ENCODE results near the gene EYA2.

Gene EYA2

DNA sequence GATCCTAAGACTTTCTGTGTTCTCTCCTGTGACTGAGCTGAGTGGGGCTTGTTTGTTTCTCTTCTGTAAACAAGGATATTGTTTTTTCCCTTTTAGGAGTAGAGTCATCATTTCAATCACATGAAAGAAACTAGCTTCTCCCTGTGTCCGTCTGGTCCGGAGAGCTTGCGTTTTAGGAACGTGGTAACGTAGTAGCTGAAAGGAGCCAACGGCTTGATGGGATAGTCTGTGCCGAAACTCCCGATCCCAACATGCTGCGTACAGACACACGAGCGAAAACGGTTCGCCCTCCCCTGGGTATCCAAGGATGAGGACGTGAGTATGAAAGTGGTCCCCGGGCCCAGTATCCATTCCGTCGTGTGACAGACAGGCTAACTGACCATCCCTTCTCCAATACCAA is 315.3 kb downstream of the EYA2 start:
- FAIRE-seq (no peak), DNase-seq (ENCODE audit: insufficient read length, low spot score) (no peak)
- no peak for TF ChIP-seq POLR2A (IDR thresholded peaks at IDR 0.05; ENCODE audit: low read depth, low read length)

DNA sequence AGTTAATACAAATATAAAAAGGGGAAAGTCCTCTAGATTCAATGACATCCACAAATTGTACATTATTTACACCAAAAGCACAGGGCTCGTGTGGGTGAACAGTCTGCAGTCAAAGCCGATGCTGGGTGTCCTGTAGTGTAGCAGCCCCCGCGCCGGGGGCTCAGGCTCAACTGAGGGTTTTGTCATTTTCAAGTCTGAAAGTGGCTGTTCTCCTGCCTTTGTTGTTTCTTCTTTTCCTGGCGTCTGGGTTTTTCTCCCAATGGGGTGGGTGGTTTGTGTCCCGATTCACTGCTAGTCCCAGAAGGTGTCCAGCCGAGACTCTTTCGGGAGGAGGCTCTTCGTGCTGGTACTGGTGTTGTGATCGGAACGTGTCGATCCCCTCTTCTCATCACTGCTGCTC is 315.8 kb downstream of the EYA2 start:
- no peak for TF ChIP-seq POLR2A (IDR thresholded peaks at IDR 0.05; ENCODE audit: low read depth, low read length)
- no peak for FAIRE-seq

DNA sequence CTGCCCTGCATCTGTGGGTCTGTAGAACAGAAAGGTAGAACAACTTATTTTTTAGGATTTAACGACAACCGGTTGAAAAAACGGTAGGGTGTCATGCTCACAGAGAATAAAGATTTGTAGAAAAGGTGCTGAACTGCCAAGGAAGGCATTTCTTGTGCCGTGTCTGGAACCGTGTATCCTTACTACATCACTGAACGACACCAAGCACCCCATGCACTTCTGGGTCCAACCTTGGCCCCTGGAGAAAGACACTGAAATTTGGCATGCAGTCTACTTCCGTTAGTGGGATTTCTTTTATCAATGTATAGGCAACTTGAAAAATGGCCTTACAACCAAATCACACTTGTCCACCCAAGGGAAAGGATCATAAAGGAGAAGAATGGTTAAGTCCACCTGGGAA is 316.4 kb downstream of the EYA2 start:
- TF ChIP-seq POLR2A (IDR thresholded peaks at IDR 0.05; ENCODE audit: low read depth, low read length) = no peak
- no peak for DNase-seq (ENCODE audit: insufficient read length, low spot score)
- FAIRE-seq = no peak

More for the DNA sequence above, 315.8 kb downstream of the EYA2 start:
- DNase-seq (ENCODE audit: insufficient read length, low spot score) = no peak

DNA sequence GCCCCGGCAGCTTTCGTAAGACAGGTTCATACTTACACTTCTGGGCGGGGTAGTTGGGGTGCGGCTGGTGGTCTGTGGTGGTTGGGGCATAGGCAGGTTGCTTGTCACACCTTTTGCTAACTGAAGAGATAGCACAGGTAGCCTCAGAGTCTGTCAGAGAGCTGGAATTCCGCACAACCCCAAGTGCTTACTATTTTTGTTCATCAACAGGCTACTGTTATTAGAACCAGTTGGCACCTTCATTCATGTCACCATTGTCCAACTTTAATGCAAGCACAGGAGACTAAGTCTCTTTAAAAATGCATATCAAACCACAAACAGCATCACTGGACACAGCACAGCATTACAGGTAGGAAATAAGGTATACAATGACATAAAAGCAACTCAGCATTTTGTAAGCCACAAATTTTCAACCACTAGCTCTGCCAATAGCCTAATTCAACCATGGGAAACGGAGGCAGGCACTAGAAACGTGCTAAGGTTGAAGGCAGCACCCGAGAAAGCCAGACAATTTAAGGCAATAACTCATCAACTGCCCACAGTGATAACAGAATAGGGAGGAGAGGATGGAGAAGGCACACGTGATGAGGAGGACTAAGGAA is 318.1 kb downstream of the EYA2 start:
- TF ChIP-seq POLR2A (IDR thresholded peaks at IDR 0.05; ENCODE audit: low read depth, low read length) = no peak
- DNase-seq (ENCODE audit: insufficient read length, low spot score) (no peak), FAIRE-seq (no peak)

DNA sequence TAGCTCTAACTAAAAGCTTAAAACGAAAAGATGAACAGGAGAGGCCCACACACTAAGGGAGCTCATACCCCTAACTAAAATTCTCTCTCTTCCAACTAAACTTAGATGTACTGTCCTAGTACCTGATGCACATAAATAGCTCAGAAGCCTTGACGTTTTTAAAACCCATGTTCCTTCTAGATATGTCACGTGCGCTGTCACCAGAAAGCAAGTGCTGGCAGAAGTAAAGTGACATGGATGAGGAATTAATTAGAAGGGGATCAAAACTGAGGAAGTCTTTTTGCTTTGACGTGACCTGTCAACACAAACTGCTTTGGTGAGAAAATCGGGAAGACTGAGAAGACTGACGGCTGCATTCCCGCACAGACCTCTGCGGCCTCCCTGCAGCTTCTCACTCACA is 319.3 kb downstream of the EYA2 start:
- FAIRE-seq (no peak), DNase-seq (ENCODE audit: insufficient read length, low spot score) (no peak)
- no peak for TF ChIP-seq POLR2A (IDR thresholded peaks at IDR 0.05; ENCODE audit: low read depth, low read length)

DNA sequence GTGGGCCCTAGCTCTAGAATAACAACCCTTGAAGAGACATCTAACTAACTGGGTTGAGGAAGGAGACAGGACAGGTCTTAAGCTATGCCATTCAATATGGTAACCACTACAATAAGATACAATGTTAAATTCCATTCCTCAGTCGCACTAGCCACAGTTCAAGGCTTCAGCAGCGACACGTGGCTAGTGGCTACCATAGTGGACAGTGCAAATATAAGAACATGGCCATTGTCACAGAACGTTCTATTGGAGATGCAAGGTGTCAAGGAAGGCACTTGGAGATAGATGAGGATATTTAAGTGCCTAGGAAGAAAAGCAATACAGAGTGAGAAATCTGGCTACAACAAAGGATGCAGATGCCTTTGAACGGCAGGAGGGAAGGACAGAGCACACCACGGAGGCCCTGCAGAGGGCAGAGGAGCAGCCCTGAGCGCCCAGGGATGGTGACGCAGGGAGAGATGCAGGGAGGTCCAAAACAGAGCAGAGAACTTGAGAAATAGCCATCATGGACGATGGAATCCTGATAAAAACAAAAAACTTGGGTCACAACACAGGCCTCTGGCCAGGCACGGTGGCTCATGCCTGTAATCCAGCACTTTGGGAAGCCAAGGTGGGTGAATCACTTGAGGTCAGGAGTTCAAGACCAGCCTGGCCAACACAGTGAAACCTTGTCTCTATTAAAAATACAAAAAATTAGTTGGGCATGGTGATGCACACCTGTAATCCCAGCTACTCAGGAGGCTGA is 321.2 kb downstream of the EYA2 start:
- no peak for DNase-seq (ENCODE audit: insufficient read length, low spot score)
- no peak for FAIRE-seq
- TF ChIP-seq POLR2A (IDR thresholded peaks at IDR 0.05; ENCODE audit: low read depth, low read length) = no peak

DNA sequence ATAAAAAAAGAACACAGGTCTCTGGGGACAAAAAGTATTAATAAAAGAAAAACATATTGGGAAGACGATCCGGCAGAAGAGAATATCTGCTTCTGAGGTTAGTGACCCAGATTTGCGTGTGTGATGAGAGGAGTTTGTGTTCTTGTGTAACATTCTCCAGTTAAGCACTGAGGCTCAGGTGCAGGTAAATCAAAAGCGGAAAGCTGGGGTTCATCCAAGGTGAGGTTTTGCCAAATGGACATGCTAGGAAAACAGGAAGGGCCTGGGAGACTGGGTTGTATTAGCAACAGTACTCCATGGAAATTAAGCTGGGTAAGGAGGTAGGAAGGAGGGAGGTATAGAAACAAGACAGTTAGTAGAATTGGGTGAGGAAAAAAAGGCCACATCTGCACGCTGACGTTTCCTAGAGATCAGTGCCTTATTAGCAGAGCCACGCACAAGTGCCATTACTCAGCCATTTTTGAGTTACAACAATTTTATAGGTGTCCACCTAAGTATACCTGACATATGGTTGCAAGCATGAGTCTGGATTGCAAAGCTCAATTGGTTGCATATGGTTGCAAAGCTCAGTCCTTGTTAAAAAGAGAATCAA is 322.3 kb downstream of the EYA2 start:
- TF ChIP-seq POLR2A (IDR thresholded peaks at IDR 0.05; ENCODE audit: low read depth, low read length) = no peak
- FAIRE-seq (no peak), DNase-seq (ENCODE audit: insufficient read length, low spot score) (no peak)

DNA sequence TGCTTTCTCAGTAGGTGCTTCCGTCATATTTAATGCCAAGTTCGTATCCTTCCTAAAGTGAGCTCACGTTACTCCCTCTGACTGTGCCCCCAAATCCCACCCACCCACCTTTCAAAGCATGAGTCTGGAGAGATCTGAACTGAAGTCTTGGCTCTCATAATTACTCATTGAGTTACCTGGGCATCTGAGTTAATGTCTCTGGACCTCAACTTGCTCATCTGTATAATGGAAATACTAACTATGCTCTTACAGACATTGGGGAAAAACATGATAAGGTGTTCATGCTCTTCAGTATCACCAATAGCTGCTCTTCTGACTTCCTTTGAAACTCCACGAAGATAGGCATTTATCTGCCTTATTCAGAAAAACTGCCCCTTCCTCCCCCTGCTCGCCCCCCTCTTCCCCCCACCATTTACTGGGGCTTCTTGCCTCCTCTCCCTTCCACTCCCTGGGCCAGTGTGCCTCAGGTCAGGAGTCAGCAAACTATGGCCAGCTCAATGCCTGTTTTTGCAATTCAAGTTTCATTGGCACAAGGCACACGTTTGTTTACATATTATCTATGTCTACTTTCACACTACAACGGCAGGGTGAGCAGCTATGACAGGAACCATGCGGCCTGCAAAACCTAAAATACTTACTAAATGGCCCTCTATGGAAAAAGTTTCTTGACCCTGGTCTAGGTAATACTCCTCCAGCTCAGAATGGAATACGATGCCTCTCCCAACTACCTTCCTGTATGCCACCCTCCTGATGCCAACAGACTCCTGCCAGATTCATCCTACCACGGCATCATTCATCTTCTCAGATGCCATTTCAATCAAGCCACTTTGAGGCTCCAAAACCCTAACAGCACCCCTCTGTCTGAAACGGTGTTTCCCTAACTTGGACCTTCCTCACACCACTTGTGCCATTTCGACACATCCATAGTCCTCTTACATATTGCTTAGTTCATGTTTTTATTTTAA is 323.1 kb downstream of the EYA2 start:
- DNase-seq (ENCODE audit: insufficient read length, low spot score) (no peak), FAIRE-seq (no peak)
- no peak for TF ChIP-seq POLR2A (IDR thresholded peaks at IDR 0.05; ENCODE audit: low read depth, low read length)

DNA sequence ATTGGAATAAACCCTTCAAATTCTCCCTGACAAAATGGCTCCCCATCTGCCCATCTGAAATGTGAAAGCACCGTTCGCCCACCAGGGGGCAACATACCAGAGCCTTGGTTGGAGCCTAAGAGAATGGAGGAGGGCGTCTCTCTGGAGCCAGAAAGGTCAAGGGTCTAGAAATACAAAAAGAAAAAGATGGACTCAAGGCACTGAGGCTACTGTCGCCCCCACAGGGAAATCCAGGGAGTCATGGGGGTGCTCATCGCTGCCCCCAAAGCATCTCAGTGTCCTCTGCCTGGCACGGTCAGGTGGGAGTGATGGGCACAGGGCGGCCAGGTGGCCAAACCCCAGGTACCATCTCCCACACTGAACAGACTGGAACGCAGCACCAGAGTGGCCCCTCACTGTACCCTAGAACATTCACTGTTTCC is 325.5 kb downstream of the EYA2 start:
- no peak for TF ChIP-seq POLR2A (IDR thresholded peaks at IDR 0.05; ENCODE audit: low read depth, low read length)
- FAIRE-seq (no peak), DNase-seq (ENCODE audit: insufficient read length, low spot score) (peak; percentile 20)

DNA sequence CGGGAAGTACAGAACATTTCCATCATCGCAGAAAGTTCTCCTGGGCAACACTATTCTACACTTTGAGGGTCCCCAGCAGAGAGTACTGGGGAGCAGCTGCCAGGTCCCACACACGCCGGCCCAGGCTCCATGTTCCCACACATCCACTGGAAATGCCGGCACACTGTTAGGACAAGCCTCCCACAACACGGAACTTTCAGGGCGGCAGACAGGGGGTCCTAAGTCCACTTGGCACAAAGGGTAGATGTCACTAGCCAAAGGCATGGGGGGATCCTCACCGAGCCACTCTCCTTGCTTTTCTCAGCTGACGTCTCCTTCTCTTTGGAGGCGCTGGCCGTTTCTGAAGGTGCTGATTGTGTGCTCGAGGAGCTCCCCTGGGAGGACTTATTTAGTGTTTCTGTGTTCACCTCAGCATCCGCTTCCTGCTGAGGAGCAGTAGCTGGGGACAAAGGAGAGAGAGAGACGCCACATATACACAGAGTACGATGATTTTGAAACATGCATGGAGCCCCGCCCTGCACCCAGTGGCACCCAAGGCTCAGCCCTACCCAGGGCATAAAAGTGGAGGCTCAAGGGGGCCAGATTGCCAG is 326.5 kb downstream of the EYA2 start:
- no peak for FAIRE-seq
- no peak for TF ChIP-seq POLR2A (IDR thresholded peaks at IDR 0.05; ENCODE audit: low read depth, low read length)
- DNase-seq (ENCODE audit: insufficient read length, low spot score) = no peak

DNA sequence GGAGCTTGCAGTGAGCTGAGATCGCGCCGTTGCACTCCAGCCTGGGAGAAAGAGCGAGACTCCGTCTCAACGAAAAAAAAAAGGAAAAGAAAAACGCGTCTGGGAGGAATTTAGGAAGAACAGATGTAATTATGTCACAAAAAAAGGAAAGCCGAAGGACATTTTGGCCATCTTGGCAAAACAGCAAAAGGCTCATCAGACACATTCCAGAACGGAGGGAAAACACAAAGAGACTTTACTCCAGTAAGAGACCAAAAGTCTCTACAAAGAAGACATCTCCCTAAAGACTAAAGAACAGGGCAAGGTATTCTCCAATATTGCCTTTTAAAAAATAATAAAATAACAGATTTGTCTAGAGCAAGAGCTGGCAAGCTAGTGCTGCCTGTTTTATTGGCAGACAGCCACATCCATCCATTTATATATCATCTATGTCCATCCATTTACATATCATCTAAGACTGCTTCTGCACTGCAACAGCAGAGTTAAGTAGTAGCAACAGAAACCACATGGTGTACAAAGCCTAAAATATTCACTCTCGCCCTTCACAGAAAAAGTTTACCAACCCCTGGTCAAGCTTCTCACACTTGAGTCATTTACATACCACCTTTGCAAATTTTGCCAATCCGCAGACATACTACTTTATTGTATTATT is 328.0 kb downstream of the EYA2 start:
- no peak for TF ChIP-seq POLR2A (IDR thresholded peaks at IDR 0.05; ENCODE audit: low read depth, low read length)
- DNase-seq (ENCODE audit: insufficient read length, low spot score) = no peak
- no peak for FAIRE-seq

DNA sequence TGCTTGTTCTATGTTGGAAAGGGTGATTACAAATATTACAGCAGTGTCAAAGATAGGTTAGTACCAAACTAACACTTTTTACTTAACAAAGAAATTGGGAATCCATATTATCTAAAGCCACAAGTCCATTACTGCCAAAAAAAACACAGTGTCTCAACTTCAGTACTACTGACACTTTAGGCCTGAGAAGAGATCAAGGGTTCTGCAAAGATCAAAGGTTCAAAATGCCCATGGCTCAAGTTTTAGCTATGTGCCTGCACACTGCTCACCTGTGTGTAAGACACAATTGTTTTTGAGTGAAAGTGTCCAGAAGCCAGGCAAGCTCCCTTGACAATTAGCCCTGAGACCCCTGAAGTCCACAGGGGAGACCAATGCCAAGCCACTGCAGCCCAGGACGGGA is 329.3 kb downstream of the EYA2 start:
- FAIRE-seq (no peak), DNase-seq (ENCODE audit: insufficient read length, low spot score) (no peak)
- TF ChIP-seq POLR2A (IDR thresholded peaks at IDR 0.05; ENCODE audit: low read depth, low read length) = no peak

DNA sequence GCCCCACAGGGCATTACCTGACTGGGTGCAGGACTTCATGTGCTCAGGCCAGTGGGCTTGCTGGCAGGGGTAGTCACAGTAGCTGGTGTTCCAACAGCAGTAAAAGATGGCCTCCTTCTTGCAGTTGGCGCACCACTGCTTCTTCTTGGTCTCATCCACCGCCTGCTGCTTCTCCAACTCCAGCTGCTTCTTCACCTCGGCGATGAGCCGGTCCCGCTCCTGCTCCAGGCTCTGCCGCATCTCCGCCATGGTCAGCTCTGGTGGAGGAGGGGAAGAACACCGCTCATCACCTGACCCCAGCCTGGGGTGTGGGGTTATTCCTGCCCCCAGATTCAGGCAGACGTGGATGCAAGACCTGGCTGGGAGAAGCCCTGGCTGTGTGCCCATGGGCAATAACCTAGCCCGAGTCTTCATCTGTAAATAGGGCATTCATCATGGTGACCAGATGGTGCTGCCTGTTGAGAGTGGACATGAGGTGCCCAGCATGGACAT is 329.7 kb downstream of the EYA2 start:
- no peak for DNase-seq (ENCODE audit: insufficient read length, low spot score)
- TF ChIP-seq POLR2A (IDR thresholded peaks at IDR 0.05; ENCODE audit: low read depth, low read length) = no peak
- no peak for FAIRE-seq
